WTC11 (cell line): ENCODE data around the gene DLG1. TPM values are rescaled to one million over a fixed set of nuclear protein-coding genes. Genes with fewer than 3 reads are reported as not detected.

Experiments
- ATAC-seq: fragments of 200-7000 bp; cut with Tn5 transposase; 2 replicates; pipeline ENCODE4 v1.10.0; 2021; ENCODE audit warnings: mild to moderate bottlenecking, moderate library complexity
- CTCF ChIA-PET: fragments of 300-600 bp; sonication (Branson Sonifier 250); formaldehyde crosslinking; loops from one replicate; lab custom pipeline; 2021; ENCODE audit warnings: antibody characterized with exemption; lab: Charles Lee
- POLR2A ChIA-PET: fragments of 350-600 bp; sonication (Branson Sonifier 250); formaldehyde crosslinking; loops from one replicate; lab custom pipeline; 2021; ENCODE audit warnings: antibody characterized with exemption; lab: Charles Lee
- DNase-seq: peaks from one replicate; pipeline ENCODE4 v3.0.0; 2021; ENCODE audit warnings: low spot score
- H3K27ac Mint-ChIP-seq: 2 replicates; pipeline ENCODE4 v1.8.0; 2021; ENCODE audit warnings: mixed read lengths
- H3K27me3 Mint-ChIP-seq: 2 replicates; pipeline ENCODE4 v1.8.0; 2021; ENCODE audit warnings: low read depth, mild to moderate bottlenecking, moderate library complexity, mixed read lengths
- H3K36me3 Mint-ChIP-seq: 2 replicates; pipeline ENCODE4 v1.8.0; 2021; ENCODE audit warnings: mixed read lengths
- H3K4me1 Mint-ChIP-seq: 2 replicates; pipeline ENCODE4 v1.8.0; 2022; ENCODE audit warnings: mixed read lengths
- H3K4me3 Mint-ChIP-seq: 2 replicates; pipeline ENCODE4 v1.8.0; 2021; ENCODE audit warnings: mild to moderate bottlenecking, moderate library complexity, mixed read lengths
- H3K9me3 Mint-ChIP-seq: 2 replicates; pipeline ENCODE4 v1.8.0; 2021; ENCODE audit warnings: mixed read lengths
- EMX1 ChIP-seq: fragments of 250-450 bp; sonication (Bioruptor Pico); IDR thresholded peaks from 2 replicates; pipeline ENCODE4 v1.8.0; 2021; ENCODE audit warnings: mild to moderate bottlenecking
- IRF2 ChIP-seq: sonication (generic); formaldehyde crosslinking; IDR thresholded peaks from 2 replicates; pipeline ENCODE4 v1.8.0; 2022; ENCODE audit warnings: low read depth, missing genetic modification reagents, borderline replicate concordance
- MYBL2 ChIP-seq: sonication (generic); formaldehyde crosslinking; IDR thresholded peaks from 2 replicates; pipeline ENCODE4 v1.8.1; 2023; ENCODE audit warnings: mild to moderate bottlenecking, moderate library complexity, missing genetic modification reagents
- NFE2L1 ChIP-seq: sonication (generic); formaldehyde crosslinking; IDR thresholded peaks from 2 replicates; pipeline ENCODE4 v1.8.1; 2023; ENCODE audit warnings: missing genetic modification reagents
- NFYB ChIP-seq: sonication (generic); formaldehyde crosslinking; conservative IDR thresholded peaks from 2 replicates; pipeline ENCODE4 v1.8.0; 2022; ENCODE audit warnings: low read depth, missing genetic modification reagents
- NR3C1 ChIP-seq: sonication (generic); formaldehyde crosslinking; conservative IDR thresholded peaks from 2 replicates; pipeline ENCODE4 v1.8.1; 2023; ENCODE audit warnings: low read depth, mild to moderate bottlenecking, missing genetic modification reagents
- TCF7 ChIP-seq: sonication (generic); formaldehyde crosslinking; IDR thresholded peaks from 2 replicates; pipeline ENCODE4 v1.8.0; 2022; ENCODE audit warnings: mild to moderate bottlenecking, low read depth, missing genetic modification reagents, moderate library complexity
- TEAD1 ChIP-seq: sonication (generic); formaldehyde crosslinking; IDR thresholded peaks from 2 replicates; pipeline ENCODE4 v1.8.0; 2022; ENCODE audit warnings: mild to moderate bottlenecking, missing genetic modification reagents
- ZNF121 ChIP-seq: sonication (generic); formaldehyde crosslinking; IDR thresholded peaks from 2 replicates; pipeline ENCODE4 v1.8.0; 2023; ENCODE audit warnings: missing genetic modification reagents
- ZNF138 ChIP-seq: sonication (generic); formaldehyde crosslinking; conservative IDR thresholded peaks from 2 replicates; pipeline ENCODE4 v1.8.1; 2022; ENCODE audit warnings: mild to moderate bottlenecking, moderate library complexity, missing genetic modification reagents
- ZNF263 ChIP-seq: sonication (generic); formaldehyde crosslinking; IDR thresholded peaks from 2 replicates; pipeline ENCODE4 v1.8.1; 2022; ENCODE audit warnings: low read depth, mild to moderate bottlenecking, moderate library complexity, missing genetic modification reagents
- ZNF671 ChIP-seq: fragments of 250-450 bp; sonication (Bioruptor Pico); IDR thresholded peaks from 2 replicates; pipeline ENCODE4 v1.8.0; 2021; ENCODE audit warnings: mild to moderate bottlenecking
- total RNA-seq: library from RNA; stranded (reverse); gene quantifications from 3 replicates; pipeline ENCODE4 v1.2.3, GENCODE V29; 2021
- TF ChIP-seq, protein P1 (sequence below): sonication (generic); formaldehyde crosslinking; IDR thresholded peaks from 2 replicates; pipeline ENCODE4 v1.8.0; 2023; ENCODE audit warnings: mild to moderate bottlenecking, missing genetic modification reagents
- TF ChIP-seq, protein P2 (sequence below): fragments of 250-450 bp; sonication (Bioruptor Pico); IDR thresholded peaks from 2 replicates; pipeline ENCODE4 v1.8.0; 2021; ENCODE audit warnings: mild to moderate bottlenecking
- TF ChIP-seq, protein P3 (sequence below): fragments of 250-450 bp; sonication (Bioruptor Pico); conservative IDR thresholded peaks from 2 replicates; pipeline ENCODE4 v1.9.0; 2021; ENCODE audit warnings: mild to moderate bottlenecking
- TF ChIP-seq, protein P4 (sequence below): fragments of 250-450 bp; sonication (Bioruptor Pico); IDR thresholded peaks from 2 replicates; pipeline ENCODE4 v1.9.0; 2021; ENCODE audit warnings: mild to moderate bottlenecking
- TF ChIP-seq, protein P5 (sequence below): fragments of 200-600 bp; IDR thresholded peaks from 2 replicates; pipeline ENCODE4 v1.8.0; 2022; ENCODE audit warnings: antibody characterized with exemption
- TF ChIP-seq, protein P6 (sequence below): sonication (generic); formaldehyde crosslinking; IDR thresholded peaks from 2 replicates; pipeline ENCODE4 v1.8.1; 2022; ENCODE audit warnings: mild to moderate bottlenecking, missing genetic modification reagents, moderate library complexity, borderline replicate concordance
- TF ChIP-seq, protein P7 (sequence below): sonication (generic); formaldehyde crosslinking; IDR thresholded peaks from 2 replicates; pipeline ENCODE4 v1.8.1; 2022; ENCODE audit warnings: missing genetic modification reagents, borderline replicate concordance

The DLG1 gene
- total RNA-seq, 1 experiment from 2014 or later: 81.1 TPM

DNA sequence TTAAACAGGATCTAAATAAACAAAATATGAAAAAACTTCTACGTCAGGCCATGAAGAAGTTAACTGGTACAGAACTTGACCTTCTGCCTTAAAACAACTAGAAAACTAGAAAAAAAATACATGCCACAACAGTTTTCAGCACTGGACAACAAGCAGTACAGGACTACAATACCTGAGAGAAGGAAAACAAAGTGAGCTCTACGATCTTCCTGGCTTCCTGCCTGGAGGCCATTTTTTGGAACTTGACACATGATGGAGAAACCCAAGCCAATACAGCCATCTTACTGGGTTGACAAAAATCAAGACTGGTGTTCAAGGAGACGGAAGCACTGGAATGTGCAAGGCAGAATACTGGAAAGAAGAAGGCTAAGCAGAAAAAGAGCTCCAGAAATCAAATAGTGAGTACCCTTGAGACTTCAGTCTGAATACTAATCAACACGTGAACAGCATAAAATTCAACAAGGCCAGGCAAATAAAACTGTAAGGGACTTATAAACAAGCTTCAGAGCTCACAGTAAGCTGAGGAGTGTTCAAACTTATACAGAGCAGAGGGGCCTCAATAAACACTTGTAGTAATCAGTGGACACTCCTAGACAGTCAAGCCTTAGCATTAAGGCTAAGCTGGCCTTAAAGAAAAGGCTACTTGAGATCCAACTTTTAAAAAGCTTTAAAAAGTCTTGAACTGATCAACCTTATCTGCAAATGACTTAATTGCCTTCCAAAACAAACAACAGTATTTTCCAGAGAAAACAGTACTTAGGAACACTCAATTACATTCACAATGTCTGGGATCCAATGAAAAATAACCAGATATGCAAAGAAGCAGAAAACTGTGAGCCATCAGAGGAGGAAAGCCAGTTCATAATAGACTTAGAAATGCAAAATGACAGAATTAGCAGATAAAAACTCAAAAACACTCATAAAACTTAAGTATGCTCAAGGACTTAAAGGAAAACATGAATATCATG is 63.2 kb downstream of the DLG1 start:
- no peak for ATAC-seq
- POLR2A ChIA-PET: no interaction called here
- no peaks in the 10 kb centered on the region for H3K27me3 Mint-ChIP-seq
- H3K36me3 Mint-ChIP-seq: peaks cover 7% of the 10 kb centered on the region
- H3K9me3 Mint-ChIP-seq: peaks cover 2% of the 10 kb centered on the region; the same call in 1 of the 2 replicates
- peaks cover 53% of the 10 kb centered on the region for H3K4me1 Mint-ChIP-seq
- CTCF ChIA-PET: interaction anchor here (2.3 kb wide), 1 partner anchor 22 kb away, joined by 6 read pairs; no protein-coding TSS in a partner anchor
- H3K4me3 Mint-ChIP-seq: no peak overlapping the region
- no peak overlapping the region for H3K27ac Mint-ChIP-seq
- DNase-seq: no peak
- TF ChIP-seq, protein P1, sequence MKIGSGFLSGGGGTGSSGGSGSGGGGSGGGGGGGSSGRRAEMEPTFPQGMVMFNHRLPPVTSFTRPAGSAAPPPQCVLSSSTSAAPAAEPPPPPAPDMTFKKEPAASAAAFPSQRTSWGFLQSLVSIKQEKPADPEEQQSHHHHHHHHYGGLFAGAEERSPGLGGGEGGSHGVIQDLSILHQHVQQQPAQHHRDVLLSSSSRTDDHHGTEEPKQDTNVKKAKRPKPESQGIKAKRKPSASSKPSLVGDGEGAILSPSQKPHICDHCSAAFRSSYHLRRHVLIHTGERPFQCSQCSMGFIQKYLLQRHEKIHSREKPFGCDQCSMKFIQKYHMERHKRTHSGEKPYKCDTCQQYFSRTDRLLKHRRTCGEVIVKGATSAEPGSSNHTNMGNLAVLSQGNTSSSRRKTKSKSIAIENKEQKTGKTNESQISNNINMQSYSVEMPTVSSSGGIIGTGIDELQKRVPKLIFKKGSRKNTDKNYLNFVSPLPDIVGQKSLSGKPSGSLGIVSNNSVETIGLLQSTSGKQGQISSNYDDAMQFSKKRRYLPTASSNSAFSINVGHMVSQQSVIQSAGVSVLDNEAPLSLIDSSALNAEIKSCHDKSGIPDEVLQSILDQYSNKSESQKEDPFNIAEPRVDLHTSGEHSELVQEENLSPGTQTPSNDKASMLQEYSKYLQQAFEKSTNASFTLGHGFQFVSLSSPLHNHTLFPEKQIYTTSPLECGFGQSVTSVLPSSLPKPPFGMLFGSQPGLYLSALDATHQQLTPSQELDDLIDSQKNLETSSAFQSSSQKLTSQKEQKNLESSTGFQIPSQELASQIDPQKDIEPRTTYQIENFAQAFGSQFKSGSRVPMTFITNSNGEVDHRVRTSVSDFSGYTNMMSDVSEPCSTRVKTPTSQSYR: no peak
- TF ChIP-seq ZNF263 (CRISPR knock-in tag): no peak
- TF ChIP-seq IRF2: no peak
- no peak for TF ChIP-seq NR3C1
- TF ChIP-seq, protein P2, sequence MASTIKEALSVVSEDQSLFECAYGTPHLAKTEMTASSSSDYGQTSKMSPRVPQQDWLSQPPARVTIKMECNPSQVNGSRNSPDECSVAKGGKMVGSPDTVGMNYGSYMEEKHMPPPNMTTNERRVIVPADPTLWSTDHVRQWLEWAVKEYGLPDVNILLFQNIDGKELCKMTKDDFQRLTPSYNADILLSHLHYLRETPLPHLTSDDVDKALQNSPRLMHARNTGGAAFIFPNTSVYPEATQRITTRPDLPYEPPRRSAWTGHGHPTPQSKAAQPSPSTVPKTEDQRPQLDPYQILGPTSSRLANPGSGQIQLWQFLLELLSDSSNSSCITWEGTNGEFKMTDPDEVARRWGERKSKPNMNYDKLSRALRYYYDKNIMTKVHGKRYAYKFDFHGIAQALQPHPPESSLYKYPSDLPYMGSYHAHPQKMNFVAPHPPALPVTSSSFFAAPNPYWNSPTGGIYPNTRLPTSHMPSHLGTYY: no peak
- TF ChIP-seq MYBL2 (CRISPR knock-in tag): no peak
- TF ChIP-seq ZNF138 (CRISPR knock-in tag): no peak

DNA sequence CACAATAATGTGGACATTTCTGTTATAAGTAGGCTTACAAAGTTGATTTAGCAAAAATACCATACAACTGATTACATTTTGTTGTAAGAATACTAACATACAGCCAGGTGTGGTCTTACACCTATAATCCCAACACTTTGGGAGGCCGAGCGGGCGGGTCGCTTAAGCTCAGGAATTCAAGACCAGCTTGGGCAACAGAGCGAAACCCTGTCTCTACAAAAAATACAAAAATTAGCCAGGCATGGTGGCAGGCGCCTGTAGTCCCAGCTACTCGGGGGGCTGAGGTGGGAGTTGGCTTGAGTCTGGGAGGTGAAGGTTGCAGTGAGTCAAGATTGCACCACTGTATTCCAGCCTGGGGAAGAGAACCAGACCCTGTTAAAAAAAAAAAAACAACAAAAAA is 67.1 kb downstream of the DLG1 start:
- H3K27ac Mint-ChIP-seq: no peak overlapping the region
- H3K4me3 Mint-ChIP-seq: no peak overlapping the region
- no peaks in the 10 kb centered on the region for H3K27me3 Mint-ChIP-seq
- POLR2A ChIA-PET: no interaction called here
- no peak for DNase-seq
- CTCF ChIA-PET: interaction anchor here (1.7 kb wide), 1 partner anchor 9 kb away, joined by 6 read pairs; no protein-coding TSS in a partner anchor
- no peak for ATAC-seq
- peaks cover 5% of the 10 kb centered on the region for H3K36me3 Mint-ChIP-seq
- H3K9me3 Mint-ChIP-seq: no peaks in the 10 kb centered on the region
- peaks cover 31% of the 10 kb centered on the region for H3K4me1 Mint-ChIP-seq
- TF ChIP-seq TCF7 (no peak), TEAD1 (CRISPR knock-in tag) (no peak), ZNF121 (CRISPR knock-in tag) (no peak), EMX1 (CRISPR knock-in tag) (no peak), NFE2L1 (CRISPR knock-in tag) (no peak), NFYB (no peak), ZNF263 (CRISPR knock-in tag) (no peak), ZNF138 (CRISPR knock-in tag) (no peak), ZNF671 (CRISPR knock-in tag) (no peak)
- TF ChIP-seq, protein P3, sequence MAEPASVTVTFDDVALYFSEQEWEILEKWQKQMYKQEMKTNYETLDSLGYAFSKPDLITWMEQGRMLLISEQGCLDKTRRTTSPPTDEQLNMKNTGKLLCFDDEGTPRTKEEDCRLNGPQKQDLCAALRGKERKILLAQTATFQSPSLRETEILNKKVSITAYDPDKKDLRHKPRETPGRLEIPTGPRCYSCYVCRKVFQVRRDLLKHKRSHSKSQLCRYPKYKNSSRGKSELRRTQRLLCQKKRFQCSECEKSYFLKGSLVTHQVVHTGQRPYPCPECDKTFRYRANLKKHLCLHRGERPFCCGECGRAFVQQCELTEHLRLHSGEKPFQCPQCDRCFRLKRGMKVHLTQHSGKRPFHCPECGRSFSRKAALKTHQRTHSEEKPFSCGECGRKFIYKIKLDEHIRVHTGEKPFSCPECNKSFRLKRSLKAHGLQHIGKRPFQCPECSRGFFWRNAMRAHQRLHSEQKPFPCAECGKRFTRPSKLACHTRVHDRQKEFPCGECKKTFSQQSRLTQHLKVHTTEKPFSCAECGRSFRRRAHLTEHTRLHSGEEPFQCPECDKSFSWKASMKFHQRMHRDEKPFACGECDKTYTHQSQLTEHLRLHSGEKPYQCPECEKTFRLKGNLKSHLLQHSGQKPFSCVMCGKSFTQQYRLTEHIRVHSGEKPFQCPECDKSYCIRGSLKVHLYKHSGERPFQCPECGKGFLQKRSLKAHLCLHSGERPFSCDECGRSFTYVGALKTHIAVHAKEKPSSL (CRISPR knock-in tag): no peak
- TF ChIP-seq, protein P4, sequence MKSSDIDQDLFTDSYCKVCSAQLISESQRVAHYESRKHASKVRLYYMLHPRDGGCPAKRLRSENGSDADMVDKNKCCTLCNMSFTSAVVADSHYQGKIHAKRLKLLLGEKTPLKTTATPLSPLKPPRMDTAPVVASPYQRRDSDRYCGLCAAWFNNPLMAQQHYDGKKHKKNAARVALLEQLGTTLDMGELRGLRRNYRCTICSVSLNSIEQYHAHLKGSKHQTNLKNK: no peak
- TF ChIP-seq, protein P1: no peak
- TF ChIP-seq, protein P5, sequence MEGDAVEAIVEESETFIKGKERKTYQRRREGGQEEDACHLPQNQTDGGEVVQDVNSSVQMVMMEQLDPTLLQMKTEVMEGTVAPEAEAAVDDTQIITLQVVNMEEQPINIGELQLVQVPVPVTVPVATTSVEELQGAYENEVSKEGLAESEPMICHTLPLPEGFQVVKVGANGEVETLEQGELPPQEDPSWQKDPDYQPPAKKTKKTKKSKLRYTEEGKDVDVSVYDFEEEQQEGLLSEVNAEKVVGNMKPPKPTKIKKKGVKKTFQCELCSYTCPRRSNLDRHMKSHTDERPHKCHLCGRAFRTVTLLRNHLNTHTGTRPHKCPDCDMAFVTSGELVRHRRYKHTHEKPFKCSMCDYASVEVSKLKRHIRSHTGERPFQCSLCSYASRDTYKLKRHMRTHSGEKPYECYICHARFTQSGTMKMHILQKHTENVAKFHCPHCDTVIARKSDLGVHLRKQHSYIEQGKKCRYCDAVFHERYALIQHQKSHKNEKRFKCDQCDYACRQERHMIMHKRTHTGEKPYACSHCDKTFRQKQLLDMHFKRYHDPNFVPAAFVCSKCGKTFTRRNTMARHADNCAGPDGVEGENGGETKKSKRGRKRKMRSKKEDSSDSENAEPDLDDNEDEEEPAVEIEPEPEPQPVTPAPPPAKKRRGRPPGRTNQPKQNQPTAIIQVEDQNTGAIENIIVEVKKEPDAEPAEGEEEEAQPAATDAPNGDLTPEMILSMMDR: no peak
- TF ChIP-seq, protein P6, sequence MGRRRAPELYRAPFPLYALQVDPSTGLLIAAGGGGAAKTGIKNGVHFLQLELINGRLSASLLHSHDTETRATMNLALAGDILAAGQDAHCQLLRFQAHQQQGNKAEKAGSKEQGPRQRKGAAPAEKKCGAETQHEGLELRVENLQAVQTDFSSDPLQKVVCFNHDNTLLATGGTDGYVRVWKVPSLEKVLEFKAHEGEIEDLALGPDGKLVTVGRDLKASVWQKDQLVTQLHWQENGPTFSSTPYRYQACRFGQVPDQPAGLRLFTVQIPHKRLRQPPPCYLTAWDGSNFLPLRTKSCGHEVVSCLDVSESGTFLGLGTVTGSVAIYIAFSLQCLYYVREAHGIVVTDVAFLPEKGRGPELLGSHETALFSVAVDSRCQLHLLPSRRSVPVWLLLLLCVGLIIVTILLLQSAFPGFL (CRISPR knock-in tag): no peak
- TF ChIP-seq, protein P7, sequence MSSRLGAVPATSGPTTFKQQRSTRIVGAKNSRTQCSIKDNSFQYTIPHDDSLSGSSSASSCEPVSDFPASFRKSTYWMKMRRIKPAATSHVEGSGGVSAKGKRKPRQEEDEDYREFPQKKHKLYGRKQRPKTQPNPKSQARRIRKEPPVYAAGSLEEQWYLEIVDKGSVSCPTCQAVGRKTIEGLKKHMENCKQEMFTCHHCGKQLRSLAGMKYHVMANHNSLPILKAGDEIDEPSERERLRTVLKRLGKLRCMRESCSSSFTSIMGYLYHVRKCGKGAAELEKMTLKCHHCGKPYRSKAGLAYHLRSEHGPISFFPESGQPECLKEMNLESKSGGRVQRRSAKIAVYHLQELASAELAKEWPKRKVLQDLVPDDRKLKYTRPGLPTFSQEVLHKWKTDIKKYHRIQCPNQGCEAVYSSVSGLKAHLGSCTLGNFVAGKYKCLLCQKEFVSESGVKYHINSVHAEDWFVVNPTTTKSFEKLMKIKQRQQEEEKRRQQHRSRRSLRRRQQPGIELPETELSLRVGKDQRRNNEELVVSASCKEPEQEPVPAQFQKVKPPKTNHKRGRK (CRISPR knock-in tag): no peak
